ENCODE results near the gene TBC1D8B. TPM values are rescaled to one million over a fixed set of nuclear protein-coding genes. Genes with fewer than 3 reads are reported as not detected.

TBC1D8B gene
- total and polyA plus RNA-seq, 2 of the 4 experiments (the other 2 are of a cell fraction) = 8.3 to 10.4 TPM

- Histone ChIP-seq H3K27ac (ENCODE audit: insufficient read depth, low read length) (no peak overlapping the region), H3K79me1 (ENCODE audit: low read depth in 1 of 2, low read length in 2 of 2) (no peaks in the 10 kb centered on the region), H3K36me3 (ENCODE audit: control insufficient read depth, insufficient read depth, low read length) (no peaks in the 10 kb centered on the region), H2AK5ac (ENCODE audit: low read depth, low read length) (no peak overlapping the region), H2AK9ac (replicated peaks; ENCODE audit: low read depth, low read length, poor library complexity) (no peak overlapping the region), H2AFZ (replicated peaks; ENCODE audit: low read length, poor library complexity) (no peak overlapping the region), H3K56ac (ENCODE audit: extremely low read depth, insufficient read depth, low read length) (no peak overlapping the region), H3K4ac (ENCODE audit: low read depth, low read length) (no peak overlapping the region), H3K18ac (ENCODE audit: low read depth, low read length) (no peak overlapping the region), H3K4me1 (ENCODE audit: control insufficient read depth, insufficient read depth, low read length) (no peaks in the 10 kb centered on the region), H2BK15ac (ENCODE audit: low read depth, low read length) (no peak overlapping the region), H3K9ac (ENCODE audit: low read depth, low read length) (no peak overlapping the region), H4K5ac (ENCODE audit: low read depth, low read length) (no peak overlapping the region), H3K4me3 (ENCODE audit: insufficient read depth, low read depth, low read length) (no peak overlapping the region), H3K9me1 (ENCODE audit: insufficient read depth, low read length) (no peaks in the 10 kb centered on the region), H4K20me1 (ENCODE audit: insufficient read depth, low read length) (no peaks in the 10 kb centered on the region), H4K91ac (ENCODE audit: insufficient read depth, low read depth, low read length) (no peak overlapping the region), H2BK20ac (ENCODE audit: low read depth, low read length) (no peak overlapping the region), H3K4me2 (ENCODE audit: low read depth, low read length) (no peak overlapping the region), H3K14ac (replicated peaks; ENCODE audit: low read depth, low read length) (no peak overlapping the region), H2BK5ac (ENCODE audit: low read depth, low read length, poor library complexity, severe bottlenecking) (no peak overlapping the region), H3K23ac (ENCODE audit: low read depth, low read length) (no peak overlapping the region), H2BK120ac (ENCODE audit: low read depth, low read length) (no peak overlapping the region), H3K27me3 (ENCODE audit: control insufficient read depth, insufficient read depth, low read length) (no peaks in the 10 kb centered on the region), H4K8ac (ENCODE audit: low read depth in 2 of 2, low read length in 2 of 2) (no peak overlapping the region), H3K9me3 (ENCODE audit: control insufficient read depth, insufficient read depth, low read length) (no peaks in the 10 kb centered on the region)
- ChIA-PET CTCF (no interaction called here), POLR2A (ENCODE audit: unreplicated experiment) (no interaction called here)
- intact Hi-C loops (cut with micrococcal nuclease) = no loop called here
- no peak for DNase-seq
- no CpG with 5 or more reads among the region's 2 CpGs for WGBS, 2 experiments (ENCODE audit: extremely low coverage in 2 of 2, insufficient read length in 1 of 2)
- no peak for ATAC-seq (ENCODE audit: low read depth)
- BruUV-seq (replicated peaks) = no TSS peak
- in situ Hi-C loops (cut with MboI; ENCODE audit: low sequenced_read_pairs) = loop anchor here (25.0 kb wide), 1 partner anchor 288 kb away; no protein-coding TSS in a partner anchor
- dilution Hi-C loops (cut with HindIII; ENCODE audit: low sequenced_read_pairs, unreplicated experiment) = no loop called here
- TF ChIP-seq RCOR1 (IDR thresholded peaks at IDR 0.05; ENCODE audit: insufficient replicate concordance, low read length) (no peak), CTCF (conservative IDR thresholded peaks at IDR 0.05; ENCODE audit: low read depth, low read length) (no peak), CEBPB (IDR thresholded peaks at IDR 0.05; ENCODE audit: low read depth, low read length) (no peak), CHD1 (IDR thresholded peaks at IDR 0.05; ENCODE audit: low read depth, low read length) (no peak), SMC3 (IDR thresholded peaks at IDR 0.05; ENCODE audit: low read depth, low read length) (no peak), RAD21 (IDR thresholded peaks at IDR 0.05; ENCODE audit: low read length) (no peak), POLR2A (IDR thresholded peaks at IDR 0.05; ENCODE audit: low read depth, low read length) (no peak), ELK1 (IDR thresholded peaks at IDR 0.05; ENCODE audit: borderline replicate concordance, low read depth, low read length) (no peak), USF2 (IDR thresholded peaks at IDR 0.05; ENCODE audit: low read depth, low read length) (no peak), NFE2L2 (IDR thresholded peaks at IDR 0.05; ENCODE audit: low read depth, low read length) (no peak), RFX5 (IDR thresholded peaks at IDR 0.05; ENCODE audit: low read depth, low read length) (no peak), MAZ (IDR thresholded peaks at IDR 0.05; ENCODE audit: borderline replicate concordance, low read depth, low read length) (no peak), BHLHE40 (IDR thresholded peaks at IDR 0.05; ENCODE audit: low read depth, low read length) (no peak), FOS (IDR thresholded peaks at IDR 0.05; ENCODE audit: low read depth, low read length) (no peak), MAFK (IDR thresholded peaks at IDR 0.05; ENCODE audit: low read depth, low read length) (no peak), MXI1 (IDR thresholded peaks at IDR 0.05; ENCODE audit: borderline replicate concordance, low read depth, low read length) (no peak)
Observed at GRCh38 chrX:106774981-106775380, 27.5 kb upstream of the TBC1D8B start.
